Astrocyte (in vitro differentiated cells and primary cell): ENCODE results near the gene SLC35F1.

Experiments used
- CTCF ChIP-seq: IDR thresholded peaks from 2 replicates; pipeline ENCODE4 v1.5.1; 2011; ENCODE audit warnings: low read depth, mild to moderate bottlenecking, inconsistent platforms, low read length, moderate library complexity; ENCODE audit not compliant: insufficient read depth
- EZH2 ChIP-seq: IDR thresholded peaks from 2 replicates; pipeline ENCODE4 v1.6.1; 2012; ENCODE audit warnings: mild to moderate bottlenecking, low read length, inconsistent platforms; ENCODE audit not compliant: insufficient read depth

DNA sequence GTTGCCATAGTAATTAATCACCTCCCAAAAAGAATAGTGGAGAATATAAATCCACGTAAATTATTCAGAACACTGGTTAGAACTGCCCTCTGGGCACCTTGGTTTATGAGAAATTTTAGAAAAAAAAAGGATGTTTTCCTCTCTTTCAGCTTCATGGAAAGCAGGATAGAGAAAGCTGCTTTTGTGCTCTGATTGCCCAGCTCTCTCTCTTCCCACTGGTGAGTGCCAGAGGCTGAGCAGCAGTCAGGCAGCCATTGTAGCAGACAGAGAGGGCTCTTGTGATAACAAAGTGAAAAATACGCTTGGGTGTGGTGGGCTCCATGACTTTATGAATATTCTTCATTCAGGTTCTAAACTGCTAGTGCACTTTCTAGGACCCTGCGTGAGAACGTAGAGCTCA is 26.4 kb downstream of the SLC35F1 start:
- TF ChIP-seq CTCF (no peak), EZH2 (no peak)
